HepG2 (cell line): ENCODE measurements around the gene FGFR3. TPM values are rescaled to one million over a fixed set of nuclear protein-coding genes. Genes with fewer than 3 reads are reported as not detected.
A peak's percentile ranks its signal among the peaks of the same experiment; 100 is the strongest.

Experiments
- HCFC1 ChIP-seq: fragments of 150-350 bp; IDR thresholded peaks from 2 replicates; pipeline ENCODE4 v1.6.1; 2014; ENCODE audit warnings: low read depth, low read length
- IKZF1 ChIP-seq: fragments of 450-650 bp; IDR thresholded peaks from 2 replicates; pipeline ENCODE4 v1.7.1; 2016
- MAFF ChIP-seq: IDR thresholded peaks from 2 replicates; pipeline ENCODE4 v1.6.1; 2011; ENCODE audit warnings: low read depth, low read length, improper control_type of control experiment
- NFIC ChIP-seq: IDR thresholded peaks from 2 replicates; pipeline ENCODE4 v1.6.1; 2012; ENCODE audit warnings: mild to moderate bottlenecking, low read length, inconsistent platforms
- REXO4 ChIP-seq: sonication (generic); formaldehyde crosslinking; IDR thresholded peaks from 2 replicates; pipeline ENCODE4 v1.8.0; 2022; ENCODE audit warnings: missing genetic modification reagents, mild to moderate bottlenecking, borderline replicate concordance
- SMARCE1 ChIP-seq: fragments of 450-650 bp; IDR thresholded peaks from 2 replicates; pipeline ENCODE4 v1.6.1; 2017; ENCODE audit warnings: borderline replicate concordance
- SOX6 ChIP-seq, 2 experiments: fragments of 450-650 bp in 1 of 2; sonication (generic) in 1 of 2; formaldehyde crosslinking in 1 of 2; IDR thresholded peaks; 2 replicates each; pipeline versions ENCODE4 v1.4.0 to v1.6.1; 2017 to 2020; ENCODE audit warnings: antibody characterized with exemption in 1 of 2, mild to moderate bottlenecking in 1 of 2, missing genetic modification reagents in 1 of 2
- SRF ChIP-seq: IDR thresholded peaks from 2 replicates; pipeline ENCODE4 v1.6.1; 2011; ENCODE audit warnings: mild to moderate bottlenecking, low read depth, low read length, moderate library complexity
- ZNF180 ChIP-seq: sonication (generic); formaldehyde crosslinking; IDR thresholded peaks from 2 replicates; pipeline ENCODE4 v1.4.0; 2020; ENCODE audit warnings: low read depth, missing genetic modification reagents, borderline replicate concordance
- ZNF256 ChIP-seq: sonication (generic); formaldehyde crosslinking; conservative IDR thresholded peaks from 2 replicates; pipeline ENCODE4 v1.4.0; 2020; ENCODE audit warnings: missing genetic modification reagents
- ZNF3 ChIP-seq: IDR thresholded peaks from 2 replicates; pipeline ENCODE4 v1.7.0; 2017; ENCODE audit warnings: inconsistent platforms
- ZNF432 ChIP-seq: sonication (generic); formaldehyde crosslinking; IDR thresholded peaks from 2 replicates; pipeline ENCODE4 v1.5.0; 2020; ENCODE audit warnings: missing genetic modification reagents, mild to moderate bottlenecking, borderline replicate concordance
- ZNF549 ChIP-seq: sonication (generic); formaldehyde crosslinking; IDR thresholded peaks from 2 replicates; pipeline ENCODE4 v1.5.0; 2020; ENCODE audit warnings: missing genetic modification reagents
- ZNF552 ChIP-seq: sonication (generic); formaldehyde crosslinking; IDR thresholded peaks from 2 replicates; pipeline ENCODE4 v1.9.0; 2022; ENCODE audit warnings: missing genetic modification reagents, mild to moderate bottlenecking, borderline replicate concordance
- polyA plus RNA-seq, 8 experiments: library from polyadenylated mRNA; depleted of rRNA in 3 of 8; stranded (reverse) in 7 of 8; unstranded in 1 of 8; fragments of >200 nt; fragmentation: Illumina TruSeq in 4 of 8; extraction: Trizol in 4 of 8; gene quantifications; 2 replicates each; pipeline versions ENCODE4 v1.2.1 to v1.2.3, GENCODE V29; 2011 to 2016; ENCODE audit warnings: low read depth in 4 of 8, missing spikeins in 1 of 8, mixed read lengths in 1 of 8; ENCODE audit not compliant: insufficient read depth in 1 of 8
- total RNA-seq, 5 experiments: library from RNA; depleted of rRNA; stranded (reverse); fragments of >200 nt; fragmentation: Illumina TruSeq; extraction: Trizol; gene quantifications; 2 replicates each; pipeline ENCODE4 v1.2.3, GENCODE V29; 2016; ENCODE audit warnings: low read depth in 1 of 5
- TF ChIP-seq, protein P1 (sequence below): sonication (generic); formaldehyde crosslinking; IDR thresholded peaks from 2 replicates; pipeline ENCODE4 v1.8.0; 2023; ENCODE audit warnings: mild to moderate bottlenecking, missing genetic modification reagents
- TF ChIP-seq, protein P2 (sequence below): sonication (generic); formaldehyde crosslinking; conservative IDR thresholded peaks from 2 replicates; pipeline ENCODE4 v1.4.0; 2020; ENCODE audit warnings: missing genetic modification reagents
- TF ChIP-seq, protein P3 (sequence below): sonication (generic); formaldehyde crosslinking; IDR thresholded peaks from 2 replicates; pipeline ENCODE4 v1.4.0; 2020; ENCODE audit warnings: missing genetic modification reagents, mild to moderate bottlenecking, borderline replicate concordance
- TF ChIP-seq, protein P4 (sequence below): sonication (generic); IDR thresholded peaks from 2 replicates; pipeline ENCODE4 v1.6.1; 2016; ENCODE audit warnings: low read depth, borderline replicate concordance
- TF ChIP-seq, protein P5 (sequence below): sonication (generic); formaldehyde crosslinking; conservative IDR thresholded peaks from 2 replicates; pipeline ENCODE4 v1.4.0; 2020; ENCODE audit warnings: mild to moderate bottlenecking, missing genetic modification reagents, moderate library complexity
- TF ChIP-seq, protein P6 (sequence below): sonication (generic); formaldehyde crosslinking; IDR thresholded peaks from 2 replicates; pipeline ENCODE4 v1.8.1; 2023; ENCODE audit warnings: mild to moderate bottlenecking, missing genetic modification reagents, borderline replicate concordance

FGFR3 gene
- total and polyA plus RNA-seq, 2 of the 13 experiments (the other 11 are each of a cell fraction or from before 2014, with no cell fraction given): 103 to 109 TPM

DNA sequence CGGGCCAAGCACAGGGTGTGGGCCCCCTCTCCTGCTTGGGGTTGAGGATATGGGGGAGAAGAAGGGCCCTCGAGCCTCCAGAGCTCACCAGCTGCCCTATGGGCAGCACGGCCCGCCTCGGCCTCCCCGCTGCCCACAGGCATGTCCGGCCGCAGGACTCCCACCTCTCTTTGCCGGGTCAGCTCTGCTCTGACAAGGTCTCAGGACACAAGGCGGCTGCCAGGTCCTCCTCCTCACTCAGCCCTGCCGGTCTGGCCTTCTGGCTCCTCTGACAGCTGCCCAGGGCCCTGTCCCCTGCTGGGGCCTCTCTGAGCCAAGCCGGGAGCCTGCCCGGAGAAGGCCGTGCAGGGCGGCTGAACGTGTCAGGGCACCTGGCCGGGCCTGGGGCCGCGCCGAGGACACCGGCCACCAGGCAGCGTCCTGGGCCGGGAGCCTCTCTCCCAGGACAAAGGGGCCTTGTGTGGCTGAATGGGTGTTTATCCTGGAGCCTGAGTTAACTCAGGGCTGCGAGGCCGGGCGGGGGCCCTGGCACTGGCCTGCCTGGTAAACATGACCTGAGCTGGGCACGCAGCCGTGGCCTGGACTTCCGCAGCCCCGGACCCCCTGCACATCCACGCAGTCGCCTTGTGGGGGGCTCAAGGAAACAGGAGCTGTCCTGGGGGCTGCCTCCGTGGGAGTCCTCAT, 46.0 kb upstream of the FGFR3 start (continued):
- TF ChIP-seq, protein P1, sequence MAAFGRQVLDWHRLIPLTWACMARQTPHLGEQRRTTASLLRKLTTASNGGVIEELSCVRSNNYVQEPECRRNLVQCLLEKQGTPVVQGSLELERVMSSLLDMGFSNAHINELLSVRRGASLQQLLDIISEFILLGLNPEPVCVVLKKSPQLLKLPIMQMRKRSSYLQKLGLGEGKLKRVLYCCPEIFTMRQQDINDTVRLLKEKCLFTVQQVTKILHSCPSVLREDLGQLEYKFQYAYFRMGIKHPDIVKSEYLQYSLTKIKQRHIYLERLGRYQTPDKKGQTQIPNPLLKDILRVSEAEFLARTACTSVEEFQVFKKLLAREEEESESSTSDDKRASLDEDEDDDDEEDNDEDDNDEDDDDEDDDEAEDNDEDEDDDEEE (CRISPR knock-in tag): peak; percentile 76
- no peak for TF ChIP-seq ZNF432 (CRISPR knock-in tag)
- no peak for TF ChIP-seq REXO4 (CRISPR knock-in tag)
- TF ChIP-seq SOX6 (IDR thresholded peaks at IDR 0.05): no peak
- peak; percentile 71 for TF ChIP-seq SOX6 (CRISPR knock-in tag; IDR thresholded peaks at IDR 0.05)
- TF ChIP-seq, protein P2, sequence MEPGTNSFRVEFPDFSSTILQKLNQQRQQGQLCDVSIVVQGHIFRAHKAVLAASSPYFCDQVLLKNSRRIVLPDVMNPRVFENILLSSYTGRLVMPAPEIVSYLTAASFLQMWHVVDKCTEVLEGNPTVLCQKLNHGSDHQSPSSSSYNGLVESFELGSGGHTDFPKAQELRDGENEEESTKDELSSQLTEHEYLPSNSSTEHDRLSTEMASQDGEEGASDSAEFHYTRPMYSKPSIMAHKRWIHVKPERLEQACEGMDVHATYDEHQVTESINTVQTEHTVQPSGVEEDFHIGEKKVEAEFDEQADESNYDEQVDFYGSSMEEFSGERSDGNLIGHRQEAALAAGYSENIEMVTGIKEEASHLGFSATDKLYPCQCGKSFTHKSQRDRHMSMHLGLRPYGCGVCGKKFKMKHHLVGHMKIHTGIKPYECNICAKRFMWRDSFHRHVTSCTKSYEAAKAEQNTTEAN (CRISPR knock-in tag): peak; percentile 81
- TF ChIP-seq, protein P3, sequence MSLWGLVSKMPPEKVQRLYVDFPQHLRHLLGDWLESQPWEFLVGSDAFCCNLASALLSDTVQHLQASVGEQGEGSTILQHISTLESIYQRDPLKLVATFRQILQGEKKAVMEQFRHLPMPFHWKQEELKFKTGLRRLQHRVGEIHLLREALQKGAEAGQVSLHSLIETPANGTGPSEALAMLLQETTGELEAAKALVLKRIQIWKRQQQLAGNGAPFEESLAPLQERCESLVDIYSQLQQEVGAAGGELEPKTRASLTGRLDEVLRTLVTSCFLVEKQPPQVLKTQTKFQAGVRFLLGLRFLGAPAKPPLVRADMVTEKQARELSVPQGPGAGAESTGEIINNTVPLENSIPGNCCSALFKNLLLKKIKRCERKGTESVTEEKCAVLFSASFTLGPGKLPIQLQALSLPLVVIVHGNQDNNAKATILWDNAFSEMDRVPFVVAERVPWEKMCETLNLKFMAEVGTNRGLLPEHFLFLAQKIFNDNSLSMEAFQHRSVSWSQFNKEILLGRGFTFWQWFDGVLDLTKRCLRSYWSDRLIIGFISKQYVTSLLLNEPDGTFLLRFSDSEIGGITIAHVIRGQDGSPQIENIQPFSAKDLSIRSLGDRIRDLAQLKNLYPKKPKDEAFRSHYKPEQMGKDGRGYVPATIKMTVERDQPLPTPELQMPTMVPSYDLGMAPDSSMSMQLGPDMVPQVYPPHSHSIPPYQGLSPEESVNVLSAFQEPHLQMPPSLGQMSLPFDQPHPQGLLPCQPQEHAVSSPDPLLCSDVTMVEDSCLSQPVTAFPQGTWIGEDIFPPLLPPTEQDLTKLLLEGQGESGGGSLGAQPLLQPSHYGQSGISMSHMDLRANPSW (CRISPR knock-in tag): no peak; the same call in 1 of the 2 replicates
- peak; percentile 72; the same call in 1 of the 2 replicates for TF ChIP-seq ZNF552
- TF ChIP-seq MAFF: no peak
- TF ChIP-seq SMARCE1: no peak
- TF ChIP-seq ZNF180 (CRISPR knock-in tag): 0 out of 2 replicates have a peak, but pooled peaks have one; percentile 43
- TF ChIP-seq ZNF256 (CRISPR knock-in tag): peak; percentile 83; the same call in 1 of the 2 replicates
- TF ChIP-seq, protein P4, sequence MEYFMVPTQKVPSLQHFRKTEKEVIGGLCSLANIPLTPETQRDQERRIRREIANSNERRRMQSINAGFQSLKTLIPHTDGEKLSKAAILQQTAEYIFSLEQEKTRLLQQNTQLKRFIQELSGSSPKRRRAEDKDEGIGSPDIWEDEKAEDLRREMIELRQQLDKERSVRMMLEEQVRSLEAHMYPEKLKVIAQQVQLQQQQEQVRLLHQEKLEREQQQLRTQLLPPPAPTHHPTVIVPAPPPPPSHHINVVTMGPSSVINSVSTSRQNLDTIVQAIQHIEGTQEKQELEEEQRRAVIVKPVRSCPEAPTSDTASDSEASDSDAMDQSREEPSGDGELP: peak; percentile 56; the same call in 1 of the 2 replicates
- no peak for TF ChIP-seq SRF
- TF ChIP-seq, protein P5, sequence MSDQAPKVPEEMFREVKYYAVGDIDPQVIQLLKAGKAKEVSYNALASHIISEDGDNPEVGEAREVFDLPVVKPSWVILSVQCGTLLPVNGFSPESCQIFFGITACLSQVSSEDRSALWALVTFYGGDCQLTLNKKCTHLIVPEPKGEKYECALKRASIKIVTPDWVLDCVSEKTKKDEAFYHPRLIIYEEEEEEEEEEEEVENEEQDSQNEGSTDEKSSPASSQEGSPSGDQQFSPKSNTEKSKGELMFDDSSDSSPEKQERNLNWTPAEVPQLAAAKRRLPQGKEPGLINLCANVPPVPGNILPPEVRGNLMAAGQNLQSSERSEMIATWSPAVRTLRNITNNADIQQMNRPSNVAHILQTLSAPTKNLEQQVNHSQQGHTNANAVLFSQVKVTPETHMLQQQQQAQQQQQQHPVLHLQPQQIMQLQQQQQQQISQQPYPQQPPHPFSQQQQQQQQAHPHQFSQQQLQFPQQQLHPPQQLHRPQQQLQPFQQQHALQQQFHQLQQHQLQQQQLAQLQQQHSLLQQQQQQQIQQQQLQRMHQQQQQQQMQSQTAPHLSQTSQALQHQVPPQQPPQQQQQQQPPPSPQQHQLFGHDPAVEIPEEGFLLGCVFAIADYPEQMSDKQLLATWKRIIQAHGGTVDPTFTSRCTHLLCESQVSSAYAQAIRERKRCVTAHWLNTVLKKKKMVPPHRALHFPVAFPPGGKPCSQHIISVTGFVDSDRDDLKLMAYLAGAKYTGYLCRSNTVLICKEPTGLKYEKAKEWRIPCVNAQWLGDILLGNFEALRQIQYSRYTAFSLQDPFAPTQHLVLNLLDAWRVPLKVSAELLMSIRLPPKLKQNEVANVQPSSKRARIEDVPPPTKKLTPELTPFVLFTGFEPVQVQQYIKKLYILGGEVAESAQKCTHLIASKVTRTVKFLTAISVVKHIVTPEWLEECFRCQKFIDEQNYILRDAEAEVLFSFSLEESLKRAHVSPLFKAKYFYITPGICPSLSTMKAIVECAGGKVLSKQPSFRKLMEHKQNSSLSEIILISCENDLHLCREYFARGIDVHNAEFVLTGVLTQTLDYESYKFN (CRISPR knock-in tag): peak; percentile 86
- TF ChIP-seq ZNF549 (CRISPR knock-in tag): 0 out of 2 replicates have a peak, but pooled peaks have one; percentile 42
- TF ChIP-seq, protein P6, sequence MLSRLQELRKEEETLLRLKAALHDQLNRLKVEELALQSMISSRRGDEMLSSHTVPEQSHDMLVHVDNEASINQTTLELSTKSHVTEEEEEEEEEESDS: no peak
- TF ChIP-seq HCFC1: no peak
- no peak for TF ChIP-seq NFIC
- peak; percentile 28; the same call in 1 of the 2 replicates for TF ChIP-seq ZNF3 (CRISPR knock-in tag)
- TF ChIP-seq IKZF1: no peak
